Transverse colon (tissue), 4 donors: ENCODE data around the gene ACBD6. TPM values are rescaled to one million over a fixed set of nuclear protein-coding genes. Genes with fewer than 3 reads are reported as not detected.

Source experiments
- DNase-seq: peaks from one replicate; pipeline ENCODE4 v3.0.0-alpha.2; 2019
- H3K27ac ChIP-seq, 4 donors: fragments of 200-600 bp; sonication (generic); 2 replicates each; pipeline ENCODE4 v1.5.1; 2016 to 2018; ENCODE audit warnings: inconsistent platforms in 4 of 4
- H3K27me3 ChIP-seq: fragments of 200-600 bp; sonication (generic); 2 replicates; pipeline ENCODE4 v1.5.1; 2017; ENCODE audit warnings: inconsistent platforms
- H3K36me3 ChIP-seq, 4 donors: fragments of 200-600 bp; sonication (generic); 2 replicates each; pipeline ENCODE4 v1.5.1; 2017 to 2019; ENCODE audit warnings: inconsistent platforms in 4 of 4
- H3K4me1 ChIP-seq, 4 donors: fragments of 200-600 bp; sonication (generic); 2 replicates each; pipeline ENCODE4 v1.5.1; 2017 to 2020; ENCODE audit warnings: inconsistent platforms in 4 of 4
- H3K4me3 ChIP-seq, 4 donors: fragments of 200-600 bp; sonication (generic); 1 replicate in 1 of 4; 2 replicates in 3 of 4; pipeline versions ENCODE4 v1.5.1 to v1.6.1; 2017 to 2019; ENCODE audit warnings: inconsistent platforms in 4 of 4
- H3K9me3 ChIP-seq, 2 donors: fragments of 200-600 bp; sonication (generic); 2 replicates each; pipeline ENCODE4 v1.5.1; 2017 to 2019; ENCODE audit warnings: inconsistent platforms in 2 of 2
- EP300 ChIP-seq: sonication (generic); formaldehyde crosslinking; IDR thresholded peaks from one replicate; pipeline ENCODE4 v1.6.1; 2017; ENCODE audit warnings: antibody characterized with exemption, low read depth
- POLR2A ChIP-seq: fragments of 450-650 bp; IDR thresholded peaks from one replicate; pipeline ENCODE4 v1.6.1; 2016; ENCODE audit warnings: antibody characterized with exemption, mild to moderate bottlenecking, moderate library complexity
- POLR2AphosphoS5 ChIP-seq, 3 donors: sonication (generic); formaldehyde crosslinking; IDR thresholded peaks; one replicate each; pipeline ENCODE4 v1.6.1; 2016; ENCODE audit warnings: antibody characterized with exemption in 3 of 3
- WGBS, 2 donors: methylation state at CpG; one replicate each; pipeline ENCODE4 v1.1.5; 2018; ENCODE audit warnings: low coverage in 1 of 2; 5-methylcytosine and 5-hydroxymethylcytosine counted together
- in situ Hi-C, 4 donors: fragments of 200-750 bp; cut with MboI; loops; one replicate each; pipeline versions ENCODE4 v1.15.0 to v1.15.1; 2017; ENCODE audit warnings: low sequenced_read_pairs in 3 of 4, low pct_ligation_motif_present in 1 of 4, low pct_unique_long_range_greater_than_20kb in 1 of 4
- intact Hi-C: fragments of 100-400 bp; cut with DNase I; formaldehyde crosslinking; loops from one replicate; pipeline ENCODE4 v1.15.1; 2023; ENCODE audit warnings: low total_unique reads
- total RNA-seq, 4 donors: library from RNA; depleted of rRNA; stranded (reverse); fragments of >200 nt; gene quantifications; one replicate each; pipeline ENCODE4 v1.1.0, GENCODE V29; 2016
- TF ChIP-seq, protein P1 (sequence below), 5 experiments: fragments of 200-600 bp in 3 of 5; fragments of 450-650 bp in 2 of 5; sonication (generic) in 3 of 5; IDR thresholded peaks; 1 replicate in 2 of 5; 2 replicates in 3 of 5; pipeline ENCODE4 v1.5.1; 2016 to 2017; ENCODE audit warnings: antibody characterized with exemption in 5 of 5, inconsistent platforms in 3 of 5, mild to moderate bottlenecking in 2 of 5, moderate library complexity in 1 of 5

Gene ACBD6
- total RNA-seq, 4 donors from 2014 or later: 9.7 to 48.4 (median 38.6) TPM

DNA sequence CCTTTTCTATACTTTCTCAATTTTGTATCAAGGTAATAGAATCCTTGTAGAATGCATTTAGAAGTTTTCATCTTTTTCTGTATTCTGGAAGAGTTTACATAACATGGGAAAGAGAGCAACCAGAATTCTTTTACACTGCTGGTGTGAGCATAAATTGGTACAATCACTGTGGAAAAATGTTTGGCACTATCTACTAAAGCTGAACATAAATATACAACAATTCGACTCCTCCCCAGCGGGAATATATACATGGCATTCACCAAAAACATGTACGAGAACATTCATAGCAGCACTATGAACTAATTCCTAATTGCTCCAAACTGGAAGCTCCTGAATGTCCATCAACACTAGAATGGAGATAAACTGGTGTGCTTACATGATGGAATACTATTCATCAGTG is 1.8 kb upstream of the ACBD6 start:
- H3K4me1 ChIP-seq: peaks cover 5 to 25% (median 14%) of the 10 kb centered on the region in 4 donors
- no peak for DNase-seq
- no peaks in the 10 kb centered on the region for H3K9me3 ChIP-seq
- no peak overlapping the region for H3K27ac ChIP-seq
- intact Hi-C loops (no loop called here), in situ Hi-C loops (loop anchor here in 3 of 4 donors (25.0 kb wide), 1 partner anchor 658 kb away; no protein-coding TSS in a partner anchor)
- no peak overlapping the region for H3K4me3 ChIP-seq
- no peaks in the 10 kb centered on the region for H3K36me3 ChIP-seq
- WGBS, 2 donors: 85 to 86% methylated on average over 3 of the region's 3 CpGs
- TF ChIP-seq EP300 (no peak), POLR2AphosphoS5 (IDR thresholded peaks at IDR 0.05) (no peak), POLR2A (no peak)
- TF ChIP-seq, protein P1, sequence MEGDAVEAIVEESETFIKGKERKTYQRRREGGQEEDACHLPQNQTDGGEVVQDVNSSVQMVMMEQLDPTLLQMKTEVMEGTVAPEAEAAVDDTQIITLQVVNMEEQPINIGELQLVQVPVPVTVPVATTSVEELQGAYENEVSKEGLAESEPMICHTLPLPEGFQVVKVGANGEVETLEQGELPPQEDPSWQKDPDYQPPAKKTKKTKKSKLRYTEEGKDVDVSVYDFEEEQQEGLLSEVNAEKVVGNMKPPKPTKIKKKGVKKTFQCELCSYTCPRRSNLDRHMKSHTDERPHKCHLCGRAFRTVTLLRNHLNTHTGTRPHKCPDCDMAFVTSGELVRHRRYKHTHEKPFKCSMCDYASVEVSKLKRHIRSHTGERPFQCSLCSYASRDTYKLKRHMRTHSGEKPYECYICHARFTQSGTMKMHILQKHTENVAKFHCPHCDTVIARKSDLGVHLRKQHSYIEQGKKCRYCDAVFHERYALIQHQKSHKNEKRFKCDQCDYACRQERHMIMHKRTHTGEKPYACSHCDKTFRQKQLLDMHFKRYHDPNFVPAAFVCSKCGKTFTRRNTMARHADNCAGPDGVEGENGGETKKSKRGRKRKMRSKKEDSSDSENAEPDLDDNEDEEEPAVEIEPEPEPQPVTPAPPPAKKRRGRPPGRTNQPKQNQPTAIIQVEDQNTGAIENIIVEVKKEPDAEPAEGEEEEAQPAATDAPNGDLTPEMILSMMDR (IDR thresholded peaks at IDR 0.05): no peak
- no peaks in the 10 kb centered on the region for H3K27me3 ChIP-seq

DNA sequence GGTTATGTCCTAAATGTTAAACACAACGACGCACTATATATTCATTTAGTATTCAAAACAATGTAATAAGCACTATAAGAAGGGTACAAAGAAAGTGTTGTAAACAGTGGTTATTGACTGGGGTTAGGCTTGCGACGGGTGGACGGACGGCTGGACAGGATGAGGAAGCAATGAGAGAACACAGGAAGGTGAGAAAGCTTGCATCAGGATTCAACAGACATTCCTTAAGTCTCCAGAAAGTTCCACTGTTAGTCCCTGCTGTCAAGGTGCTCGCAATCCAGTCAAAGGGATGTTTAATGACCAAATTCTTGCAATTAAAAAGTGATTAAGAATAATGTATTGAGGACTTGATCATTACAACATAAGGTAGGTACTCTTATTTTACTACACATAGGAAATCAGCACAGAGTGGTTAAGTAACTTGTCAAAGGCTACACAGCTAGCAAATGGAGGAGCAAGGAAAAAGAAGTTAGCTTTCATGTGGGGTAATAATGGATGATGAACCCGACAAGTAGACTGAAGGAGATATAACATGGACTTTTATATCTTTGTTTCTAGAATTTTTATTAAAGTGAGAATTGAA is 994 bp upstream of the ACBD6 start:
- Histone ChIP-seq H3K36me3 (no peaks in the 10 kb centered on the region), H3K9me3 (no peaks in the 10 kb centered on the region), H3K27ac (peak overlapping the region; percentile 90 to 96 (median 94)), H3K4me3 (peak overlapping the region; percentile 54 to 85 (median 66)), H3K27me3 (no peaks in the 10 kb centered on the region), H3K4me1 (peaks cover 5 to 26% (median 14%) of the 10 kb centered on the region in 4 donors)
- in situ Hi-C loops: loop anchor here in 3 of 4 donors (25.0 kb wide), 1 partner anchor 659 kb away; no protein-coding TSS in a partner anchor
- WGBS, 2 donors: 20 to 32% methylated on average over 4 to 8 of the region's 8 CpGs
- DNase-seq: peak; percentile 22
- intact Hi-C loops: no loop called here
- TF ChIP-seq, protein P1 (IDR thresholded peaks at IDR 0.05): no peak
- TF ChIP-seq POLR2A: no peak
- TF ChIP-seq POLR2AphosphoS5 (IDR thresholded peaks at IDR 0.05): no peak
- TF ChIP-seq EP300: no peak

DNA sequence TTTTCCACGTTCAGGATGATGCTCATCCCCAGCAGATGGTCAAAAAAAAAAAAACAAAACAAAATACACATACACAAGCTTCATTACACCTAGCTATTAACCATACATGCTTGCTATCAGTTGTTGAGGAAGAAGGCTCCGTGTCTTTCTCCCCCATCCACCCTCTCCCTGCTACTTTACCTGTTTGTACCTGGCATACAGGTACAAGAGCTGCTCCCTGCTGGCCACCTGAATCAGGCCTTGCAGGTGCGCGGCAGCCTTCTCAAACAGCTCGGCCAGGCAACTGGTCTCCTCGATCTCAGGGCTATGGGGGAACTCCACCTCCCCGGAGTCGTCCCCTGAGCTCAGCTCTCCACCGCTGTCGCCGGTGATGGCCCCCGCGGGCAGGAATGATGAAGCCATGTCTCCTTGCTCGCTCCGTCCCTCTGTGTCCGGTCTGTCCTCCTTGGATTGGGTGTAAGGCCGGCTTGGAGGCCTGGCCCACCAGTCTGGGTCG is 464 bp downstream of the ACBD6 start:
- peak overlapping the region; percentile 54 to 85 (median 66) for H3K4me3 ChIP-seq
- peaks cover 5 to 28% (median 14%) of the 10 kb centered on the region in 4 donors for H3K4me1 ChIP-seq
- no peaks in the 10 kb centered on the region for H3K27me3 ChIP-seq
- H3K9me3 ChIP-seq: no peaks in the 10 kb centered on the region
- TF ChIP-seq, protein P1 (IDR thresholded peaks at IDR 0.05): no peak
- TF ChIP-seq POLR2AphosphoS5 (IDR thresholded peaks at IDR 0.05) (no peak), EP300 (no peak), POLR2A (no peak)
- no peak for DNase-seq
- H3K36me3 ChIP-seq: no peaks in the 10 kb centered on the region
- 0 to 1% methylated on average over 1 to 18 of the region's 18 CpGs for WGBS, 2 donors
- intact Hi-C loops (no loop called here), in situ Hi-C loops (loop anchor here in 3 of 4 donors (25.0 kb wide), 1 partner anchor 660 kb away; no protein-coding TSS in a partner anchor)
- H3K27ac ChIP-seq: peak overlapping the region; percentile 90 to 96 (median 94)

DNA sequence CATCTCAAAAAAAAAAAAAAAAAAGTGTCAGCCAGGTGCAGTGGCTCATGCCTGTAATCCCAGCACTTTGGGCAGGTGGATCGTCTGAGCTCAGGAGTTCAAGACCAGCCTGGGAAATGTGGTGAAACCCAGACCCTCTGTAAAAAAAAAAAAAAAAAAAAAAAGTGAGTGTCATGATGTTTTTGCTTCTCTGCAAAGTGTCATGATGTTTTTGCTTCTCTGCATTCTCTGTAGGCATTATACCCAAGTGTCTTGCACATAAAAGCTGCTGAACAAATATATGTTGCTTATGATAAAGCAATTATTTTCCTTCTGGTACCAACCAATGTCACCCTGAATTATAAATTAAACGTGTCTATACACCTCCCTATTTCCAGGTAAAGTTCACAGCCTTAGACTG is 1.7 kb downstream of the ACBD6 start:
- intact Hi-C loops (no loop called here), in situ Hi-C loops (loop anchor here in 3 of 4 donors (25.0 kb wide), 1 partner anchor 662 kb away; no protein-coding TSS in a partner anchor)
- no peaks in the 10 kb centered on the region for H3K36me3 ChIP-seq
- TF ChIP-seq, protein P1 (IDR thresholded peaks at IDR 0.05): no peak
- TF ChIP-seq POLR2A (no peak), POLR2AphosphoS5 (IDR thresholded peaks at IDR 0.05) (no peak), EP300 (no peak)
- no peaks in the 10 kb centered on the region for H3K27me3 ChIP-seq
- H3K27ac ChIP-seq: no peak overlapping the region
- H3K4me1 ChIP-seq: peaks cover 5 to 28% (median 14%) of the 10 kb centered on the region in 4 donors
- WGBS, 2 donors: 72 to 81% methylated on average over 2 of the region's 2 CpGs
- H3K9me3 ChIP-seq: no peaks in the 10 kb centered on the region
- no peak overlapping the region for H3K4me3 ChIP-seq
- no peak for DNase-seq
